KMS-11 (cell line): ENCODE measurements around the gene TPP2.

ENCODE experiments used
- H2AFZ ChIP-seq: fragments of 200-600 bp; sonication (generic); 2 replicates; pipeline ENCODE4 v1.6.1; 2016; ENCODE audit warnings: antibody characterized with exemption, mixed run types, low read depth
- H3K27ac ChIP-seq: fragments of 200-600 bp; sonication (generic); 2 replicates; pipeline ENCODE4 v1.6.1; 2016; ENCODE audit warnings: mild to moderate bottlenecking, mixed run types
- H3K27me3 ChIP-seq: fragments of 200-600 bp; sonication (generic); 2 replicates; pipeline ENCODE4 v1.6.1; 2017; ENCODE audit warnings: mild to moderate bottlenecking, low read depth, mixed run types, moderate library complexity; ENCODE audit not compliant: insufficient read depth
- H3K36me3 ChIP-seq: fragments of 200-600 bp; sonication (generic); 2 replicates; pipeline ENCODE4 v1.6.1; 2017; ENCODE audit warnings: mild to moderate bottlenecking, mixed run types; ENCODE audit not compliant: insufficient read depth
- H3K4me1 ChIP-seq: fragments of 200-600 bp; sonication (generic); 2 replicates; pipeline ENCODE4 v1.6.1; 2016; ENCODE audit warnings: mild to moderate bottlenecking, low read depth, mixed run types; ENCODE audit not compliant: poor library complexity, severe bottlenecking
- H3K4me2 ChIP-seq: fragments of 200-600 bp; sonication (generic); 2 replicates; pipeline ENCODE4 v1.7.0; 2016; ENCODE audit warnings: mild to moderate bottlenecking, mixed run types
- H3K4me3 ChIP-seq: fragments of 200-600 bp; sonication (generic); IDR thresholded peaks from 2 replicates; pipeline ENCODE4 v1.6.1; 2017; ENCODE audit warnings: low read depth, low read length, mixed read lengths; ENCODE audit not compliant: insufficient read depth
- H3K79me2 ChIP-seq: fragments of 200-600 bp; sonication (generic); 2 replicates; pipeline ENCODE4 v1.6.1; 2016; ENCODE audit warnings: low read depth, mixed run types; ENCODE audit not compliant: insufficient read depth
- H3K9ac ChIP-seq: fragments of 200-600 bp; sonication (generic); 2 replicates; pipeline ENCODE4 v1.6.1; 2016; ENCODE audit warnings: mild to moderate bottlenecking, mixed run types
- H4K20me1 ChIP-seq: fragments of 200-600 bp; sonication (generic); 2 replicates; pipeline ENCODE4 v1.6.1; 2016; ENCODE audit warnings: mild to moderate bottlenecking, mixed run types; ENCODE audit not compliant: insufficient read depth
- TF ChIP-seq, protein P1 (sequence below): fragments of 200-600 bp; sonication (generic); conservative IDR thresholded peaks from 2 replicates; pipeline ENCODE4 v1.6.1; 2017; ENCODE audit warnings: low read depth, mild to moderate bottlenecking, antibody characterized with exemption, low read length, moderate library complexity, mixed read lengths

TPP2 gene

DNA sequence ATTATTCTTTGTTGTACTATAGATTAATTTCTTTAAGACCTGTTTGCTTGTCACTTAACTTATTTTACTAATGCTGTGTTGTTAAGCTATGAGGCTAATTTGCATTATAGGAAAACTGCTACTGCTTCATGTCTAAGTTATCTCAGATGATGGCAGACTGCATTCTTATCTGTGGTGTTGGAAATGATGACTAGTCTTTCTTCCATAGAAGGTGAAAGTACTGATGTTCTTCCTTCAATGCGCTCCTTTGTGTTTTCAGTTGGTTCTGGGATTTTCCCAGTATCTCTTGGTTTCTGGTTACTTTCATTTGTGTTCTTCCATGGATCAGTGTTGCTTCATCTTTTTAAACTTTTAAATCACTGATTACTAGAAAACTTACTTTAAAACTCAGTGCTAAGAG lies 46.9 kb downstream of the TPP2 start:
- H3K27me3 ChIP-seq, result no peaks in the 10 kb centered on the region
- H3K4me3 ChIP-seq, result no peak overlapping the region
- no peak overlapping the region for H3K27ac ChIP-seq
- TF ChIP-seq, protein P1, sequence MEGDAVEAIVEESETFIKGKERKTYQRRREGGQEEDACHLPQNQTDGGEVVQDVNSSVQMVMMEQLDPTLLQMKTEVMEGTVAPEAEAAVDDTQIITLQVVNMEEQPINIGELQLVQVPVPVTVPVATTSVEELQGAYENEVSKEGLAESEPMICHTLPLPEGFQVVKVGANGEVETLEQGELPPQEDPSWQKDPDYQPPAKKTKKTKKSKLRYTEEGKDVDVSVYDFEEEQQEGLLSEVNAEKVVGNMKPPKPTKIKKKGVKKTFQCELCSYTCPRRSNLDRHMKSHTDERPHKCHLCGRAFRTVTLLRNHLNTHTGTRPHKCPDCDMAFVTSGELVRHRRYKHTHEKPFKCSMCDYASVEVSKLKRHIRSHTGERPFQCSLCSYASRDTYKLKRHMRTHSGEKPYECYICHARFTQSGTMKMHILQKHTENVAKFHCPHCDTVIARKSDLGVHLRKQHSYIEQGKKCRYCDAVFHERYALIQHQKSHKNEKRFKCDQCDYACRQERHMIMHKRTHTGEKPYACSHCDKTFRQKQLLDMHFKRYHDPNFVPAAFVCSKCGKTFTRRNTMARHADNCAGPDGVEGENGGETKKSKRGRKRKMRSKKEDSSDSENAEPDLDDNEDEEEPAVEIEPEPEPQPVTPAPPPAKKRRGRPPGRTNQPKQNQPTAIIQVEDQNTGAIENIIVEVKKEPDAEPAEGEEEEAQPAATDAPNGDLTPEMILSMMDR, result no peak
- H2AFZ ChIP-seq, result no peak overlapping the region
- H3K79me2 ChIP-seq, result no peaks in the 10 kb centered on the region
- H3K4me2 ChIP-seq, result no peak overlapping the region
- H3K4me1 ChIP-seq, result no peaks in the 10 kb centered on the region
- H4K20me1 ChIP-seq, result no peaks in the 10 kb centered on the region
- H3K36me3 ChIP-seq, result no peaks in the 10 kb centered on the region; the same call in 1 of the 2 replicates
- no peak overlapping the region for H3K9ac ChIP-seq

GRCh38 chr13:102645701-102646100 lies 48.9 kb downstream of the TPP2 start:
- Histone ChIP-seq H2AFZ (no peak overlapping the region), H3K27ac (no peak overlapping the region)

DNA sequence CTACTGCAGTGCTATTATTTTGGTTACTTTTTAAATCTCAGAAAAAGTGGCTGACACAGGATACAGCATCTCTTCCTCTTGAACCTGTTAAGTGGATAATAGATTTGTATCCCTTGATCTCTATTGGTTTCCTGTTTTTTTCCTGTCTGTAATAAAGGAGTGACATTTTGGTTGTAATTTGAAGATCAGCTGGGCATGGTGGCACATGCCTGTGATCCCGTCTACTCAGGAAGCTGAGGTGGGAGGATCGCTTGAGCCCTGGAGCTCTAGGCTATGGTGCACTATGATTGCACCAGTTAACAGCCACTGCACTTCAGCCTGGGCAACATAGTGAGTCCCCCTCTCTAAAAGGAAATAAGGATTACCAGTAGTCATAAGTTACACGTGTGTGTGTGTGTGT lies 51.3 kb downstream of the TPP2 start:
- Histone ChIP-seq H3K79me2 (no peaks in the 10 kb centered on the region), H3K4me3 (no peak overlapping the region), H3K9ac (no peak overlapping the region), H4K20me1 (no peaks in the 10 kb centered on the region), H3K27ac (no peak overlapping the region), H3K36me3 (no peaks in the 10 kb centered on the region; the same call in 1 of the 2 replicates), H3K4me2 (no peak overlapping the region), H3K27me3 (no peaks in the 10 kb centered on the region), H3K4me1 (no peaks in the 10 kb centered on the region), H2AFZ (no peak overlapping the region)
- TF ChIP-seq, protein P1, result no peak

More at GRCh38 chr13:102645701-102646100, 48.9 kb downstream of the TPP2 start:
- no peaks in the 10 kb centered on the region; the same call in 1 of the 2 replicates for H3K36me3 ChIP-seq
- H4K20me1 ChIP-seq, result no peaks in the 10 kb centered on the region
- TF ChIP-seq, protein P1, result no peak
- H3K79me2 ChIP-seq, result no peaks in the 10 kb centered on the region
- H3K9ac ChIP-seq, result no peak overlapping the region
- H3K27me3 ChIP-seq, result no peaks in the 10 kb centered on the region
- H3K4me2 ChIP-seq, result no peak overlapping the region
- no peak overlapping the region for H3K4me3 ChIP-seq
- H3K4me1 ChIP-seq, result no peaks in the 10 kb centered on the region

DNA sequence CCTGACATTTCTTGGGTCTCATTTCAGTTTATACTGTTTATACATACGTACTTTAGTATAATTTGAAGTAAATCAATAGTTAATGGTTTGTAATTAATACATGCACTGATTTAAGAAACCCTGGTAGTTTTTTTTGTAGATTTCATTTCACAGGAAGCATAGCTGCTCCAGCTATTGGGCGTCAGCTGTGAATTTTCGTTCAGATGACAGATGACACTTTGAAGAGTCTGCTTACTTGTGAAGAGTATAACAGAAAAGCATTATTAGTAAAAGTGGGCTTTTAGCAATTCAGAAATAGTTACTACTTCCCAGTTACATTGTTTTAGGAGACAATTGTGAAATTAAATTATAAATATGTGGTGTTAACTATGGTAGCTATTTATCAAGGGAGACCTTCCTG lies 53.7 kb downstream of the TPP2 start:
- no peaks in the 10 kb centered on the region for H3K27me3 ChIP-seq
- no peak overlapping the region for H3K27ac ChIP-seq
- H2AFZ ChIP-seq, result no peak overlapping the region
- H3K4me1 ChIP-seq, result no peaks in the 10 kb centered on the region
- no peaks in the 10 kb centered on the region for H3K36me3 ChIP-seq
- no peak overlapping the region for H3K4me2 ChIP-seq
- TF ChIP-seq, protein P1, result no peak
- no peak overlapping the region for H3K4me3 ChIP-seq
- no peaks in the 10 kb centered on the region for H3K79me2 ChIP-seq
- no peak overlapping the region for H3K9ac ChIP-seq
- no peaks in the 10 kb centered on the region for H4K20me1 ChIP-seq

GRCh38 chr13:102651392-102651791 lies 54.6 kb downstream of the TPP2 start:
- H3K4me2 ChIP-seq, result no peak overlapping the region
- no peak overlapping the region for H3K4me3 ChIP-seq
- no peaks in the 10 kb centered on the region for H3K27me3 ChIP-seq
- no peak overlapping the region for H3K9ac ChIP-seq
- H4K20me1 ChIP-seq, result no peaks in the 10 kb centered on the region
- H3K4me1 ChIP-seq, result no peaks in the 10 kb centered on the region
- TF ChIP-seq, protein P1, result no peak
- H3K36me3 ChIP-seq, result no peaks in the 10 kb centered on the region
- no peak overlapping the region for H3K27ac ChIP-seq
- no peaks in the 10 kb centered on the region for H3K79me2 ChIP-seq
- no peak overlapping the region for H2AFZ ChIP-seq
